HEK293 (cell line): Measurements from ENCODE around the gene MGMT.

ENCODE experiments used
- CTCF ChIA-PET: fragments of 350-600 bp; formaldehyde crosslinking; extraction: SDS; loops from one replicate; lab custom pipeline; 2021; ENCODE audit warnings: antibody characterized with exemption; lab: Yijun Ruan, JAX
- POLR2A ChIA-PET: fragments of 300-600 bp; formaldehyde crosslinking; extraction: SDS; loops from one replicate; lab custom pipeline; 2020; ENCODE audit warnings: antibody characterized with exemption, inconsistent platforms; lab: Yijun Ruan, JAX
- H3K27ac ChIP-seq: fragments of 200-500 bp; sonication (Bioruptor generic); 2 replicates; pipeline ENCODE4 v1.5.1; 2014; ENCODE audit warnings: low read depth, low read length, control low read depth, inconsistent platforms; ENCODE audit errors: extremely low read depth
- H3K36me3 ChIP-seq, 2 experiments: fragments of 200-500 bp in 1 of 2; sonication (Bioruptor generic) in 1 of 2; 1 replicate in 1 of 2; 2 replicates in 1 of 2; pipeline ENCODE4 v1.5.1; 2014 to 2017; ENCODE audit warnings: inconsistent platforms in 2 of 2, low read length in 2 of 2; ENCODE audit not compliant: control insufficient read depth in 2 of 2, insufficient read depth in 1 of 2
- H3K4me1 ChIP-seq: fragments of 200-500 bp; sonication (Bioruptor generic); 2 replicates; pipeline ENCODE4 v1.5.1; 2014; ENCODE audit warnings: mild to moderate bottlenecking, low read length, inconsistent platforms; ENCODE audit not compliant: control insufficient read depth, insufficient read depth
- H3K4me3 ChIP-seq: 2 replicates; pipeline ENCODE4 v1.5.1; 2011; ENCODE audit warnings: low read depth, mild to moderate bottlenecking, control low read depth, low read length, moderate library complexity
- H3K9me3 ChIP-seq: fragments of 200-500 bp; sonication (Bioruptor generic); 2 replicates; pipeline ENCODE4 v1.5.1; 2014; ENCODE audit warnings: low read depth, low read length, inconsistent platforms; ENCODE audit not compliant: control insufficient read depth, insufficient read depth
- GLIS2 ChIP-seq: fragments of 450-650 bp; formaldehyde crosslinking; IDR thresholded peaks from 2 replicates; pipeline ENCODE4 v1.5.1; 2016; ENCODE audit warnings: missing biosample characterization, missing genetic modification characterization
- HOXA7 ChIP-seq: sonication (generic); formaldehyde crosslinking; IDR thresholded peaks from 2 replicates; pipeline ENCODE4 v1.8.1; 2022; ENCODE audit warnings: missing genetic modification reagents, borderline replicate concordance
- HOXC10 ChIP-seq: sonication (generic); formaldehyde crosslinking; IDR thresholded peaks from 2 replicates; pipeline ENCODE4 v1.8.1; 2023; ENCODE audit warnings: mild to moderate bottlenecking, missing genetic modification reagents
- TCF7L2 ChIP-seq: IDR thresholded peaks from 2 replicates; pipeline ENCODE4 v1.6.1; 2011; ENCODE audit warnings: low read depth, mild to moderate bottlenecking, inconsistent platforms, low read length, moderate library complexity, borderline replicate concordance
- TRIM28 ChIP-seq: IDR thresholded peaks from 2 replicates; pipeline ENCODE4 v1.6.1; 2011; ENCODE audit warnings: low read length, control low read depth, borderline replicate concordance
- ZBTB1 ChIP-seq: fragments of 450-650 bp; formaldehyde crosslinking; IDR thresholded peaks from 2 replicates; pipeline ENCODE4 v1.5.1; 2016; ENCODE audit warnings: missing biosample characterization, missing genetic modification characterization
- ZNF10 ChIP-seq: fragments of 450-650 bp; formaldehyde crosslinking; IDR thresholded peaks from 2 replicates; pipeline ENCODE4 v1.5.1; 2017; ENCODE audit warnings: missing biosample characterization, missing genetic modification characterization
- ZNF112 ChIP-seq: fragments of 450-650 bp; formaldehyde crosslinking; IDR thresholded peaks from 2 replicates; pipeline ENCODE4 v1.5.0; 2017; ENCODE audit warnings: missing biosample characterization, missing genetic modification characterization
- ZNF114 ChIP-seq: fragments of 450-650 bp; formaldehyde crosslinking; IDR thresholded peaks from 2 replicates; pipeline ENCODE4 v1.5.0; 2017; ENCODE audit warnings: missing biosample characterization, missing genetic modification characterization
- ZNF2 ChIP-seq: fragments of 450-650 bp; formaldehyde crosslinking; IDR thresholded peaks from 2 replicates; pipeline ENCODE4 v1.5.1; 2016; ENCODE audit warnings: missing biosample characterization, missing genetic modification characterization
- ZNF394 ChIP-seq: fragments of 450-650 bp; formaldehyde crosslinking; IDR thresholded peaks from 2 replicates; pipeline ENCODE4 v1.5.1; 2016; ENCODE audit warnings: missing biosample characterization, missing genetic modification characterization, mild to moderate bottlenecking, moderate library complexity, borderline replicate concordance
- ZNF404 ChIP-seq: fragments of 450-650 bp; formaldehyde crosslinking; IDR thresholded peaks from 2 replicates; pipeline ENCODE4 v1.5.1; 2017; ENCODE audit warnings: missing biosample characterization, missing genetic modification characterization
- ZNF48 ChIP-seq: fragments of 450-650 bp; formaldehyde crosslinking; IDR thresholded peaks from 2 replicates; pipeline ENCODE4 v1.5.1; 2016; ENCODE audit warnings: missing biosample characterization, missing genetic modification characterization
- ZNF529 ChIP-seq: fragments of 450-650 bp; formaldehyde crosslinking; IDR thresholded peaks from 2 replicates; pipeline ENCODE4 v1.5.1; 2017; ENCODE audit warnings: missing genetic modification characterization, missing biosample characterization; ENCODE audit not compliant: insufficient replicate concordance
- ZNF558 ChIP-seq: fragments of 450-650 bp; formaldehyde crosslinking; IDR thresholded peaks from 2 replicates; pipeline ENCODE4 v1.5.1; 2016; ENCODE audit warnings: missing biosample characterization, missing genetic modification characterization
- ZNF610 ChIP-seq: fragments of 450-650 bp; formaldehyde crosslinking; IDR thresholded peaks from 2 replicates; pipeline ENCODE4 v1.5.1; 2016; ENCODE audit warnings: missing biosample characterization, missing genetic modification characterization, borderline replicate concordance
- ZNF624 ChIP-seq: fragments of 450-650 bp; formaldehyde crosslinking; IDR thresholded peaks from 2 replicates; pipeline ENCODE4 v1.5.1; 2017; ENCODE audit warnings: missing biosample characterization, missing genetic modification characterization
- ZNF658 ChIP-seq: fragments of 450-650 bp; formaldehyde crosslinking; IDR thresholded peaks from 2 replicates; pipeline ENCODE4; 2016; ENCODE audit warnings: missing biosample characterization, missing genetic modification characterization
- ZNF76 ChIP-seq: fragments of 450-650 bp; formaldehyde crosslinking; IDR thresholded peaks from 2 replicates; pipeline ENCODE4; 2016; ENCODE audit warnings: low read depth, missing biosample characterization, missing genetic modification characterization, borderline replicate concordance
- ZNF830 ChIP-seq: fragments of 450-650 bp; IDR thresholded peaks from 2 replicates; pipeline ENCODE4 v1.5.0; 2018; ENCODE audit warnings: missing biosample characterization, missing genetic modification characterization, low read depth, mild to moderate bottlenecking, moderate library complexity
- TF ChIP-seq, protein P1 (sequence below): fragments of 450-650 bp; formaldehyde crosslinking; conservative IDR thresholded peaks from 2 replicates; pipeline ENCODE4 v1.5.1; 2016; ENCODE audit warnings: low read depth, missing biosample characterization, missing genetic modification characterization
- TF ChIP-seq, protein P2 (sequence below): fragments of 450-650 bp; formaldehyde crosslinking; IDR thresholded peaks from 2 replicates; pipeline ENCODE4; 2016; ENCODE audit warnings: missing biosample characterization, missing genetic modification characterization
- TF ChIP-seq, protein P3 (sequence below): fragments of 450-650 bp; formaldehyde crosslinking; IDR thresholded peaks from 2 replicates; pipeline ENCODE4 v1.5.1; 2016; ENCODE audit warnings: missing biosample characterization, missing genetic modification characterization, low read depth
- TF ChIP-seq, protein P4 (sequence below): fragments of 450-650 bp; formaldehyde crosslinking; IDR thresholded peaks from 2 replicates; pipeline ENCODE4 v1.5.1; 2016; ENCODE audit warnings: missing biosample characterization, missing genetic modification characterization
- TF ChIP-seq, protein P5 (sequence below): fragments of 450-650 bp; formaldehyde crosslinking; conservative IDR thresholded peaks from 2 replicates; pipeline ENCODE4 v1.5.1; 2016; ENCODE audit warnings: low read depth, missing biosample characterization, missing genetic modification characterization

The MGMT gene

DNA sequence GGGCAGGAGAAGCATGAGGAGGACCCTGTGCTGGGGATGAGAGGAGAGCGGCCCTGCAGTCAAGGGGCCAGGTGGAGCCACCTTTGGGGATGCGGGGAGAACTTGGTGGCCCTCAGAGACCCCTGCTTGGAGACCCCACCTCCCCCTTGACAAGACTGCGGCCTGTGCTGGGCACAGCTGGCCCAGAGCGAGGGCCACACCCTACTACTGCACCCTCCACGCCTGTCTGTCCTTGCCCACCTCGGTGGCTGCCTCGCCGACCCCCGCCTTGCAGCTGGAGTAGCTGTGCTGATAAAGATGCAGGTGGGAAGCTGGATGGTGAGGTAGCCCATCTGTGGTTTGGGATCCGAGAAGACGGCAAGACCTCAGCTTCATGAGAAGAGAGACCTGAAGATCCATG, 186.8 kb downstream of the MGMT start:
- H3K27ac ChIP-seq, result no peak overlapping the region
- no peak for TF ChIP-seq ZNF112 (tag by site-specific recombination)
- no peak for TF ChIP-seq ZNF76 (tag by site-specific recombination)
- TF ChIP-seq ZNF2 (tag by site-specific recombination), result no peak
- no peak for TF ChIP-seq ZNF624
- no peak for TF ChIP-seq ZNF830 (tag by site-specific recombination)
- TF ChIP-seq ZNF610 (tag by site-specific recombination), result no peak
- no peak for TF ChIP-seq ZNF404 (tag by site-specific recombination)
- TF ChIP-seq ZBTB1, result no peak
- no peak for TF ChIP-seq ZNF10 (tag by site-specific recombination)
- TF ChIP-seq ZNF114 (tag by site-specific recombination), result no peak
- TF ChIP-seq, protein P1, sequence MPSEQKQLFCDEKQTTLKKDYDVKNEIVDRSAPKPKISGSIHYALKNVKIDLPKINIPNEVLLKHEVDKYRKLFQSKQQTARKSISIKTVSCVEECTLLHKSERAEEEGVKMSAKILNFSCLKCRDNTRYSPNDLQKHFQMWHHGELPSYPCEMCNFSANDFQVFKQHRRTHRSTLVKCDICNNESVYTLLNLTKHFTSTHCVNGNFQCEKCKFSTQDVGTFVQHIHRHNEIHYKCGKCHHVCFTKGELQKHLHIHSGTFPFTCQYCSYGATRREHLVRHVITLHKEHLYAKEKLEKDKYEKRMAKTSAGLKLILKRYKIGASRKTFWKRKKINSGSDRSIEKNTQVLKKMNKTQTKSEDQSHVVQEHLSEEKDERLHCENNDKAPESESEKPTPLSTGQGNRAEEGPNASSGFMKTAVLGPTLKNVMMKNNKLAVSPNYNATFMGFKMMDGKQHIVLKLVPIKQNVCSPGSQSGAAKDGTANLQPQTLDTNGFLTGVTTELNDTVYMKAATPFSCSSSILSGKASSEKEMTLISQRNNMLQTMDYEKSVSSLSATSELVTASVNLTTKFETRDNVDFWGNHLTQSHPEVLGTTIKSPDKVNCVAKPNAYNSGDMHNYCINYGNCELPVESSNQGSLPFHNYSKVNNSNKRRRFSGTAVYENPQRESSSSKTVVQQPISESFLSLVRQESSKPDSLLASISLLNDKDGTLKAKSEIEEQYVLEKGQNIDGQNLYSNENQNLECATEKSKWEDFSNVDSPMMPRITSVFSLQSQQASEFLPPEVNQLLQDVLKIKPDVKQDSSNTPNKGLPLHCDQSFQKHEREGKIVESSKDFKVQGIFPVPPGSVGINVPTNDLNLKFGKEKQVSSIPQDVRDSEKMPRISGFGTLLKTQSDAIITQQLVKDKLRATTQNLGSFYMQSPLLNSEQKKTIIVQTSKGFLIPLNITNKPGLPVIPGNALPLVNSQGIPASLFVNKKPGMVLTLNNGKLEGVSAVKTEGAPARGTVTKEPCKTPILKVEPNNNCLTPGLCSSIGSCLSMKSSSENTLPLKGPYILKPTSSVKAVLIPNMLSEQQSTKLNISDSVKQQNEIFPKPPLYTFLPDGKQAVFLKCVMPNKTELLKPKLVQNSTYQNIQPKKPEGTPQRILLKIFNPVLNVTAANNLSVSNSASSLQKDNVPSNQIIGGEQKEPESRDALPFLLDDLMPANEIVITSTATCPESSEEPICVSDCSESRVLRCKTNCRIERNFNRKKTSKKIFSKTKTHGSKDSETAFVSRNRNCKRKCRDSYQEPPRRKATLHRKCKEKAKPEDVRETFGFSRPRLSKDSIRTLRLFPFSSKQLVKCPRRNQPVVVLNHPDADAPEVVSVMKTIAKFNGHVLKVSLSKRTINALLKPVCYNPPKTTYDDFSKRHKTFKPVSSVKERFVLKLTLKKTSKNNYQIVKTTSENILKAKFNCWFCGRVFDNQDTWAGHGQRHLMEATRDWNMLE (tag by site-specific recombination), result no peak
- no peak for TF ChIP-seq ZNF658
- TF ChIP-seq TCF7L2, result no peak
- no peak for TF ChIP-seq TRIM28
- no peak for TF ChIP-seq ZNF558 (tag by site-specific recombination)
- no peak for TF ChIP-seq HOXA7 (CRISPR knock-in tag)
- TF ChIP-seq GLIS2, result no peak
- TF ChIP-seq ZNF529 (tag by site-specific recombination), result no peak
- TF ChIP-seq HOXC10 (CRISPR knock-in tag), result no peak
- TF ChIP-seq, protein P2, sequence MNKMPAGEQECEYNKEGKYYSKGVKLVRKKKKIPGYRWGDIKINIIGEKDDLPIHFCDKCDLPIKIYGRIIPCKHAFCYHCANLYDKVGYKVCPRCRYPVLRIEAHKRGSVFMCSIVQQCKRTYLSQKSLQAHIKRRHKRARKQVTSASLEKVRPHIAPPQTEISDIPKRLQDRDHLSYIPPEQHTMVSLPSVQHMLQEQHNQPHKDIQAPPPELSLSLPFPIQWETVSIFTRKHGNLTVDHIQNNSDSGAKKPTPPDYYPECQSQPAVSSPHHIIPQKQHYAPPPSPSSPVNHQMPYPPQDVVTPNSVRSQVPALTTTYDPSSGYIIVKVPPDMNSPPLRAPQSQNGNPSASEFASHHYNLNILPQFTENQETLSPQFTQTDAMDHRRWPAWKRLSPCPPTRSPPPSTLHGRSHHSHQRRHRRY (tag by site-specific recombination), result no peak
- no peaks in the 10 kb centered on the region; the same call in 1 of the 2 replicates for H3K4me1 ChIP-seq
- no peaks in the 10 kb centered on the region for H3K36me3 ChIP-seq
- no peaks in the 10 kb centered on the region for H3K9me3 ChIP-seq
- POLR2A ChIA-PET, result no interaction called here
- no peak overlapping the region for H3K4me3 ChIP-seq
- CTCF ChIA-PET, result no interaction called here

DNA sequence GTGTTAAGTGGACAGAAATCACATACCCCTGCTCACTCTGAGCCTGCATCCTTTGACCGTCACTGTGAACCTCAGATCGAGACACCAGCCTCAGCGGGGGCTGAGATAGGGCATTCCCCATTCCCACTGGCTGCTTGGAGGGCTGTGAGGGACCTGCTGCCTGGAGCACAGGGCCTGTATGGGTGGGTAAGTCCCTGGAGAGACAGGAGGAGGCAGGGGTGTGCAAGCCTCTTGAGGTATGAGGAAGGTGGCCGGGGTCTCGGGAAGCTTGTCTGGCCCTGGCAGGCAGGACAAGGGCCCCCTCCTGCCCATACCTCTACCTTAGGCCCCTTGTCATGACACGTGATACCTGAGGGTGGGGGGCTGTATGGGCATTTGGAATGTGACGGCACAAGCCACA, 187.4 kb downstream of the MGMT start:
- Histone ChIP-seq H3K27ac (no peak overlapping the region), H3K9me3 (no peaks in the 10 kb centered on the region), H3K4me1 (no peaks in the 10 kb centered on the region; the same call in 1 of the 2 replicates), H3K4me3 (no peak overlapping the region), H3K36me3 (no peaks in the 10 kb centered on the region)
- ChIA-PET CTCF (no interaction called here), POLR2A (no interaction called here)
- TF ChIP-seq, protein P3, sequence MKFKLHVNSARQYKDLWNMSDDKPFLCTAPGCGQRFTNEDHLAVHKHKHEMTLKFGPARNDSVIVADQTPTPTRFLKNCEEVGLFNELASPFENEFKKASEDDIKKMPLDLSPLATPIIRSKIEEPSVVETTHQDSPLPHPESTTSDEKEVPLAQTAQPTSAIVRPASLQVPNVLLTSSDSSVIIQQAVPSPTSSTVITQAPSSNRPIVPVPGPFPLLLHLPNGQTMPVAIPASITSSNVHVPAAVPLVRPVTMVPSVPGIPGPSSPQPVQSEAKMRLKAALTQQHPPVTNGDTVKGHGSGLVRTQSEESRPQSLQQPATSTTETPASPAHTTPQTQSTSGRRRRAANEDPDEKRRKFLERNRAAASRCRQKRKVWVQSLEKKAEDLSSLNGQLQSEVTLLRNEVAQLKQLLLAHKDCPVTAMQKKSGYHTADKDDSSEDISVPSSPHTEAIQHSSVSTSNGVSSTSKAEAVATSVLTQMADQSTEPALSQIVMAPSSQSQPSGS, result no peak
- TF ChIP-seq, protein P4, sequence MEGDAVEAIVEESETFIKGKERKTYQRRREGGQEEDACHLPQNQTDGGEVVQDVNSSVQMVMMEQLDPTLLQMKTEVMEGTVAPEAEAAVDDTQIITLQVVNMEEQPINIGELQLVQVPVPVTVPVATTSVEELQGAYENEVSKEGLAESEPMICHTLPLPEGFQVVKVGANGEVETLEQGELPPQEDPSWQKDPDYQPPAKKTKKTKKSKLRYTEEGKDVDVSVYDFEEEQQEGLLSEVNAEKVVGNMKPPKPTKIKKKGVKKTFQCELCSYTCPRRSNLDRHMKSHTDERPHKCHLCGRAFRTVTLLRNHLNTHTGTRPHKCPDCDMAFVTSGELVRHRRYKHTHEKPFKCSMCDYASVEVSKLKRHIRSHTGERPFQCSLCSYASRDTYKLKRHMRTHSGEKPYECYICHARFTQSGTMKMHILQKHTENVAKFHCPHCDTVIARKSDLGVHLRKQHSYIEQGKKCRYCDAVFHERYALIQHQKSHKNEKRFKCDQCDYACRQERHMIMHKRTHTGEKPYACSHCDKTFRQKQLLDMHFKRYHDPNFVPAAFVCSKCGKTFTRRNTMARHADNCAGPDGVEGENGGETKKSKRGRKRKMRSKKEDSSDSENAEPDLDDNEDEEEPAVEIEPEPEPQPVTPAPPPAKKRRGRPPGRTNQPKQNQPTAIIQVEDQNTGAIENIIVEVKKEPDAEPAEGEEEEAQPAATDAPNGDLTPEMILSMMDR (tag by site-specific recombination), result no peak
- TF ChIP-seq ZNF48 (tag by site-specific recombination), result no peak
- TF ChIP-seq ZNF394 (tag by site-specific recombination), result no peak
- TF ChIP-seq, protein P5, sequence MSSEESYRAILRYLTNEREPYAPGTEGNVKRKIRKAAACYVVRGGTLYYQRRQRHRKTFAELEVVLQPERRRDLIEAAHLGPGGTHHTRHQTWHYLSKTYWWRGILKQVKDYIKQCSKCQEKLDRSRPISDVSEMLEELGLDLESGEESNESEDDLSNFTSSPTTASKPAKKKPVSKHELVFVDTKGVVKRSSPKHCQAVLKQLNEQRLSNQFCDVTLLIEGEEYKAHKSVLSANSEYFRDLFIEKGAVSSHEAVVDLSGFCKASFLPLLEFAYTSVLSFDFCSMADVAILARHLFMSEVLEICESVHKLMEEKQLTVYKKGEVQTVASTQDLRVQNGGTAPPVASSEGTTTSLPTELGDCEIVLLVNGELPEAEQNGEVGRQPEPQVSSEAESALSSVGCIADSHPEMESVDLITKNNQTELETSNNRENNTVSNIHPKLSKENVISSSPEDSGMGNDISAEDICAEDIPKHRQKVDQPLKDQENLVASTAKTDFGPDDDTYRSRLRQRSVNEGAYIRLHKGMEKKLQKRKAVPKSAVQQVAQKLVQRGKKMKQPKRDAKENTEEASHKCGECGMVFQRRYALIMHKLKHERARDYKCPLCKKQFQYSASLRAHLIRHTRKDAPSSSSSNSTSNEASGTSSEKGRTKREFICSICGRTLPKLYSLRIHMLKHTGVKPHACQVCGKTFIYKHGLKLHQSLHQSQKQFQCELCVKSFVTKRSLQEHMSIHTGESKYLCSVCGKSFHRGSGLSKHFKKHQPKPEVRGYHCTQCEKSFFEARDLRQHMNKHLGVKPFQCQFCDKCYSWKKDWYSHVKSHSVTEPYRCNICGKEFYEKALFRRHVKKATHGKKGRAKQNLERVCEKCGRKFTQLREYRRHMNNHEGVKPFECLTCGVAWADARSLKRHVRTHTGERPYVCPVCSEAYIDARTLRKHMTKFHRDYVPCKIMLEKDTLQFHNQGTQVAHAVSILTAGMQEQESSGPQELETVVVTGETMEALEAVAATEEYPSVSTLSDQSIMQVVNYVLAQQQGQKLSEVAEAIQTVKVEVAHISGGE (tag by site-specific recombination), result no peak
- TF ChIP-seq ZNF114 (tag by site-specific recombination), result no peak
